Prostate gland (tissue), 2 donors: Measurements from ENCODE around the gene IL16. TPM values are rescaled to one million over a fixed set of nuclear protein-coding genes. Genes with fewer than 3 reads are reported as not detected.
A peak's percentile ranks its signal among the peaks of the same experiment; 100 is the strongest.

Experiments used
- DNase-seq: peaks from one replicate; pipeline ENCODE4 v3.0.0-alpha.2; 2019; ENCODE audit warnings: low spot score
- H3K27ac ChIP-seq, 2 donors: fragments of 200-600 bp; sonication (generic); 2 replicates each; pipeline ENCODE4 v1.5.1; 2017 to 2019
- H3K27me3 ChIP-seq: fragments of 200-600 bp; sonication (generic); replicated peaks from 2 replicates; pipeline ENCODE4 v1.5.1; 2019; ENCODE audit not compliant: insufficient read depth
- H3K36me3 ChIP-seq, 2 donors: fragments of 200-600 bp; sonication (generic); 1 replicate in 1 of 2; 2 replicates in 1 of 2; pipeline versions ENCODE4 v1.5.1 to v1.8.1; 2017 to 2019
- H3K4me1 ChIP-seq: fragments of 200-600 bp; sonication (generic); replicated peaks from 2 replicates; pipeline ENCODE4 v1.5.1; 2019
- H3K4me3 ChIP-seq, 2 donors: fragments of 200-600 bp; sonication (generic); 2 replicates each; pipeline ENCODE4 v1.5.1; 2017 to 2019
- H3K9me3 ChIP-seq: fragments of 200-600 bp; sonication (generic); 2 replicates; pipeline ENCODE4 v1.5.1; 2017
- POLR2A ChIP-seq: fragments of 450-650 bp; IDR thresholded peaks from one replicate; pipeline ENCODE4 v1.6.1; 2016; ENCODE audit warnings: antibody characterized with exemption, mild to moderate bottlenecking
- POLR2AphosphoS5 ChIP-seq: sonication (generic); formaldehyde crosslinking; IDR thresholded peaks from one replicate; pipeline ENCODE4 v1.6.1; 2017; ENCODE audit warnings: antibody characterized with exemption
- WGBS: methylation state at CpG from one replicate; pipeline ENCODE4 v1.1.5; 2018; 5-methylcytosine and 5-hydroxymethylcytosine counted together
- intact Hi-C: fragments of 100-400 bp; cut with DNase I; formaldehyde crosslinking; loops from one replicate; pipeline ENCODE4 v1.14.2; 2022
- total RNA-seq, 2 donors: library from RNA; depleted of rRNA; stranded (reverse); fragments of >200 nt; gene quantifications; one replicate each; pipeline ENCODE4 v1.1.0, GENCODE V29; 2016
- TF ChIP-seq, protein P1 (sequence below), 4 experiments: fragments of 200-600 bp in 2 of 4; fragments of 450-650 bp in 2 of 4; sonication (generic) in 2 of 4; IDR thresholded peaks; 1 replicate in 3 of 4; 2 replicates in 1 of 4; pipeline ENCODE4 v1.5.1; 2016 to 2019; ENCODE audit warnings: antibody characterized with exemption in 4 of 4, mild to moderate bottlenecking in 2 of 4, moderate library complexity in 2 of 4

The IL16 gene
- total RNA-seq, 2 donors from 2014 or later, result 2.7 to 9.9 TPM

DNA sequence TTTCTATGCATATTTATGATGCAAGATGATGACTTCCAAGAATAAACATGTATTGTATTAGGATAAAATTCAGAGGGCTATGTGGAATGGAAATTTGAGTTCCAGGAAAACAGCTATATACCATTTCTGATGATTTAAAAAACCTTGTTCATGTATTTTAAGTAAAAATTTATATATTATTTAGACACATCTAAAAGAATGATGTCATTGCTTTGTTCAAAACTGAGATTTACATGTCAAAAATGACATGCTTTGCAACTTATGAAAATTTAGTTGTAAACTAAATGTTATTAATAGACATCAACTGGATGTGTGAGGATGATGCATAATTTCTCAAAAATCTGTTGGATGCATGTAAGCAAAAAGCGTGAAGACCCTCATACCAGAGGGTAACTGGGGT is 125.0 kb downstream of the IL16 start:
- WGBS, result 92% methylated on average over 1 of the region's 1 CpG
- TF ChIP-seq, protein P1, sequence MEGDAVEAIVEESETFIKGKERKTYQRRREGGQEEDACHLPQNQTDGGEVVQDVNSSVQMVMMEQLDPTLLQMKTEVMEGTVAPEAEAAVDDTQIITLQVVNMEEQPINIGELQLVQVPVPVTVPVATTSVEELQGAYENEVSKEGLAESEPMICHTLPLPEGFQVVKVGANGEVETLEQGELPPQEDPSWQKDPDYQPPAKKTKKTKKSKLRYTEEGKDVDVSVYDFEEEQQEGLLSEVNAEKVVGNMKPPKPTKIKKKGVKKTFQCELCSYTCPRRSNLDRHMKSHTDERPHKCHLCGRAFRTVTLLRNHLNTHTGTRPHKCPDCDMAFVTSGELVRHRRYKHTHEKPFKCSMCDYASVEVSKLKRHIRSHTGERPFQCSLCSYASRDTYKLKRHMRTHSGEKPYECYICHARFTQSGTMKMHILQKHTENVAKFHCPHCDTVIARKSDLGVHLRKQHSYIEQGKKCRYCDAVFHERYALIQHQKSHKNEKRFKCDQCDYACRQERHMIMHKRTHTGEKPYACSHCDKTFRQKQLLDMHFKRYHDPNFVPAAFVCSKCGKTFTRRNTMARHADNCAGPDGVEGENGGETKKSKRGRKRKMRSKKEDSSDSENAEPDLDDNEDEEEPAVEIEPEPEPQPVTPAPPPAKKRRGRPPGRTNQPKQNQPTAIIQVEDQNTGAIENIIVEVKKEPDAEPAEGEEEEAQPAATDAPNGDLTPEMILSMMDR (IDR thresholded peaks at IDR 0.05), result no peak
- TF ChIP-seq POLR2A, result no peak
- TF ChIP-seq POLR2AphosphoS5, result no peak
- intact Hi-C loops, result no loop called here
- Histone ChIP-seq H3K36me3 (no peaks in the 10 kb centered on the region), H3K4me1 (no peaks in the 10 kb centered on the region), H3K27ac (no peak overlapping the region), H3K9me3 (no peaks in the 10 kb centered on the region), H3K27me3 (no peaks in the 10 kb centered on the region), H3K4me3 (no peak overlapping the region)
- DNase-seq, result no peak

DNA sequence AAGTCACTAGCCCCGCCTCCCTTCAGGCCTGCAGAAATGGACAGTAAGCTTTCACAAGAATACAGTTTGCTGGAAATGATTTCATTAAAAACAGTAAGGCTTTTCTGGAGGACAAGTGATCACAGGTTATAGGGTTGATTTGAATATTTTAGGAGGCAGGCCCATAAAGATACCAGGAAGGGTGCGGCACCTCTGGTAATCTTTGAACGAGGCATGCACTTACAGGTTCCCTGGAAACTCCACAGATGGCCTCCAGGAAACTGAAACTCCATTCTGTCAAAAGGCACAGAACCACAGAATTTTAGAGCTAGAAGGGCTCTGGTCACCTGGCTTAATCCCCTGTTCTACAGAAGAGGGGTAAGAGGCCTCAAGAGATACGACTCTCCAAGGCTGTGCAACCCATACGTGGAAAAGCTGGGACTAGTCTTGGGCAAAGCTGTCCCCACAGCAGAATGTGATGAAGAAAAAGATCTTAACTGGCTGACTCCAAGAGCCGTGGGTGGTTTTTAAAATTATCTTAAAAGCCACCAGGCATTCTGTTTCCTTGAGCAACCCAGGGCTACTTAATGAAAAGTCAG is 126.1 kb downstream of the IL16 start:
- H3K27me3 ChIP-seq, result no peaks in the 10 kb centered on the region
- WGBS, result 43% methylated on average over 6 of the region's 6 CpGs
- H3K9me3 ChIP-seq, result no peaks in the 10 kb centered on the region
- TF ChIP-seq POLR2A (no peak), POLR2AphosphoS5 (peak; percentile 21)
- H3K36me3 ChIP-seq, result no peaks in the 10 kb centered on the region
- DNase-seq, result no peak
- intact Hi-C loops, result no loop called here
- no peaks in the 10 kb centered on the region for H3K4me1 ChIP-seq
- peak overlapping the region; percentile 11 to 21 for H3K27ac ChIP-seq
- H3K4me3 ChIP-seq, result peak overlapping the region; percentile 7 to 19

DNA sequence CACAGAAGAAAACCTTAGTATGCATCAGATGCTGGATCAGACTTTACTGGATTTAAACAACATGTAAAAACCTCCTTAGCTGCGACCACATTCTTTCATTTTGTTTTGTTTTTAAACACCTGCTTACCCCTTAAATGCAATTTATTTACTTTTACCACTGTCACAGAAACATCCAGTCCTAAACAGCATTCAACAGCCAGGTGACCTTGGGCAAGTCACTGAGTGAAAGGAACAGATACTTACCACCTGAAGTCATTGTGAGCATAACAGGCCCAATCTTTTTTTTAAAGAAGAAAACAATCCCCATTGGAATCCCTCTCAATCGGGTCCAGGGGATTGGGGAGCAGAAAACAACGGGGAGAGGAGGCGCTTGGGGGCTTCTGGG is 126.9 kb downstream of the IL16 start:
- H3K4me3 ChIP-seq, result peak overlapping the region; percentile 54 to 60
- peak overlapping the region; percentile 61 to 78 for H3K27ac ChIP-seq
- no peaks in the 10 kb centered on the region for H3K9me3 ChIP-seq
- WGBS, result 15% methylated on average over 4 of the region's 4 CpGs
- H3K4me1 ChIP-seq, result no peaks in the 10 kb centered on the region
- H3K27me3 ChIP-seq, result no peaks in the 10 kb centered on the region
- intact Hi-C loops, result no loop called here
- TF ChIP-seq, protein P1 (IDR thresholded peaks at IDR 0.05), result no peak
- TF ChIP-seq POLR2AphosphoS5 (no peak), POLR2A (no peak)
- H3K36me3 ChIP-seq, result no peaks in the 10 kb centered on the region
- no peak for DNase-seq

DNA sequence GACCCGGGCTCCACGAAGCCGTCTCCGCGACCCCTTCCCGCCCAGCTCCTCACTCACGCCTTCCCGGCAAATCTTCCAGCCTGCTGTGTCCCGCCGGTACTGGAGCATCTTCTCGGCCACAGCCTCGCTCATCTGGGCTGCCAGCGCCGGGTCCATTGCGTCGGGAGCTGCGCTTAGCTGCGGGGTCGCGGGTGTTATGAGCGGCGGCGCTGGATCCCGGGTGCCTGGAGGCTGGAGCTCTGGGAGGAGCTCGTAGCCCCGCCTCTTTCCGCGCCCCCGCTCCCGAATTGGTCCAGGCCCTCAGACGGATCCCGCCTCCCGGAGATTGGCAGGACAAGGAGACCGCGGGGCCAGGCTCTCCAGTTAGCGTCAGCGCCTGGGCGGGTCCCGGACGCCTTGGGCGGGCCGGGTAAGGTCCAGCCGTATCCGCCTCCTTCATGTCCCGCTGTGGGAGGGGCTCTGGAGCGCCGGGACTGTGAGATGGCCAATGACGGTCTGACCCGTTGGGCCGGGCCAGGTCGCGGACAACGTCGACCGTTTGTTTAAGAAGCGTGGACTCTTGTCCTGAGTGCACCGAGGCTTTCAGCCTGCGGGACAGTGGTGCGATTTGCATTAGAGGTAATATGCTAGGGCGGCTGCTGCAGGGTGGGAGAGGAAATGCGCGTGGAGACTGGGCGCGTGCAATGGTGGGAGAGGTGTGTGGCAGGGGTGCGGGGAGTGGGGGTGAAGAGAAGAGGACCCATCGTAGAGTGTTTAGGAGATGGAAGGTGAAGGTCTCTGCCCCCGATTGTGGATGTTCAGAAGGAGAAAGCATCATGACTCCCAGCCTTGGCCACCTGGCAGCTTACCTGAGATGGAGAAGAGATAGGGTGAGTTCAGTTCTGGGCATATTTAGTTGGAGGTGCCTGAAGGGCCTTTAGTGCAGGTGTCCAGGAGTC is 127.5 kb downstream of the IL16 start, which contains the start of gene STARD5:
TSS of gene STARD5 (minus strand) at position 198 of the 938 bp plus-strand sequence. CDS start at position 156, 42 bp downstream.
- H3K36me3 ChIP-seq, result no peaks in the 10 kb centered on the region
- H3K27me3 ChIP-seq, result no peaks in the 10 kb centered on the region
- H3K4me3 ChIP-seq, result peak within 1 kb of the TSS; percentile 54 to 60
- H3K4me1 ChIP-seq, result no peaks in the 10 kb centered on the region
- under 1% methylated on average over 64 of the region's 67 CpGs for WGBS
- H3K9me3 ChIP-seq, result no peaks in the 10 kb centered on the region
- intact Hi-C loops, result no loop called here
- TF ChIP-seq POLR2A, result peak; percentile 96
- TF ChIP-seq, protein P1 (IDR thresholded peaks at IDR 0.05), result peak in 1 of 4 experiments; percentile 3
- TF ChIP-seq POLR2AphosphoS5, result peak; percentile 88
- H3K27ac ChIP-seq, result peak within 1 kb of the TSS; percentile 61 to 78
- DNase-seq, result peak; percentile 98

DNA sequence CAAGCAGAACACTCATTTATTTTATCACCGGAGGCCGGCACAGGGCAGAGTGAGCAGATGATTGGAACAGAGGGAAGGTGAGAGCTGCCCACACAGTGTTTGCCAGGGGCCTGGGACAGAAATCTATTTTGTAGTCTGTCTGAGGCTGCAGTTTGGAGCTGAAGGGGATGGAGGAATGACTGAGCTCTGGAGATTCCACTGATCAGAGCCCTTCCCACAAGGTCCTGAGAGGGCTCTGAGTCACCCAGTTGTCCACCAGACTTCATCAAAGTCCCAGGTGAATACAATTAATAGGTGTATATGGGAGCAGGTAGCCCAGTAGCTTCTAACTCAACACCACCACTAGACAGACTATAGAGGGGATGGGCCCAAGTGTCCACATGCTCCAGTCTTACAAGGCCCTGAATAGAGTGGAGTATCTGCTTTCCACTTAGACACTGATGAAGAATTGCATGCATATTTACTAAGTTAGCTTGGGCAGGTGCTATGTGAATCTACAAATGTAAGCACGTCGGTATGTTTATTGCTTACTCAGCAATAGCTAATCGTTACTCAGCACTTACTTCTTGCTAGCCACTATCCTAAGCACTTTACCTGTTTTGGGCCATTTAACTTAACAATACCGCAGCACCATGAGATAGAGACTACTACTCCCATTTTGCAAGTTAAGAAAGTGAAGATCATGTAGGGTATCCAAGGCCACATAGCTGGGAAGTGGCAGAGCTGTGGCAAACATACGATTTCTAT is 130.0 kb downstream of the IL16 start:
- no peak for DNase-seq
- Histone ChIP-seq H3K36me3 (no peaks in the 10 kb centered on the region), H3K4me3 (no peak overlapping the region), H3K4me1 (no peaks in the 10 kb centered on the region), H3K9me3 (no peaks in the 10 kb centered on the region), H3K27me3 (no peaks in the 10 kb centered on the region), H3K27ac (no peak overlapping the region)
- 86% methylated on average over 7 of the region's 7 CpGs for WGBS
- intact Hi-C loops, result no loop called here
- TF ChIP-seq POLR2A (no peak), POLR2AphosphoS5 (no peak)
- TF ChIP-seq, protein P1 (IDR thresholded peaks at IDR 0.05), result no peak
